KMS-11 (cell line): ENCODE data around the gene ANP32A.

Experiments used
- H2AFZ ChIP-seq: fragments of 200-600 bp; sonication (generic); 2 replicates; pipeline ENCODE4 v1.6.1; 2016; ENCODE audit warnings: antibody characterized with exemption, mixed run types, low read depth
- H3K27ac ChIP-seq: fragments of 200-600 bp; sonication (generic); 2 replicates; pipeline ENCODE4 v1.6.1; 2016; ENCODE audit warnings: mild to moderate bottlenecking, mixed run types
- H3K27me3 ChIP-seq: fragments of 200-600 bp; sonication (generic); 2 replicates; pipeline ENCODE4 v1.6.1; 2017; ENCODE audit warnings: mild to moderate bottlenecking, low read depth, mixed run types, moderate library complexity; ENCODE audit not compliant: insufficient read depth
- H3K36me3 ChIP-seq: fragments of 200-600 bp; sonication (generic); 2 replicates; pipeline ENCODE4 v1.6.1; 2017; ENCODE audit warnings: mild to moderate bottlenecking, mixed run types; ENCODE audit not compliant: insufficient read depth
- H3K4me1 ChIP-seq: fragments of 200-600 bp; sonication (generic); 2 replicates; pipeline ENCODE4 v1.6.1; 2016; ENCODE audit warnings: mild to moderate bottlenecking, low read depth, mixed run types; ENCODE audit not compliant: poor library complexity, severe bottlenecking
- H3K4me2 ChIP-seq: fragments of 200-600 bp; sonication (generic); 2 replicates; pipeline ENCODE4 v1.7.0; 2016; ENCODE audit warnings: mild to moderate bottlenecking, mixed run types
- H3K4me3 ChIP-seq: fragments of 200-600 bp; sonication (generic); IDR thresholded peaks from 2 replicates; pipeline ENCODE4 v1.6.1; 2017; ENCODE audit warnings: low read depth, low read length, mixed read lengths; ENCODE audit not compliant: insufficient read depth
- H3K79me2 ChIP-seq: fragments of 200-600 bp; sonication (generic); 2 replicates; pipeline ENCODE4 v1.6.1; 2016; ENCODE audit warnings: low read depth, mixed run types; ENCODE audit not compliant: insufficient read depth
- H3K9ac ChIP-seq: fragments of 200-600 bp; sonication (generic); 2 replicates; pipeline ENCODE4 v1.6.1; 2016; ENCODE audit warnings: mild to moderate bottlenecking, mixed run types
- H4K20me1 ChIP-seq: fragments of 200-600 bp; sonication (generic); 2 replicates; pipeline ENCODE4 v1.6.1; 2016; ENCODE audit warnings: mild to moderate bottlenecking, mixed run types; ENCODE audit not compliant: insufficient read depth
- CTCF ChIP-seq: fragments of 200-600 bp; sonication (generic); conservative IDR thresholded peaks from 2 replicates; pipeline ENCODE4 v1.6.1; 2017; ENCODE audit warnings: low read depth, mild to moderate bottlenecking, antibody characterized with exemption, low read length, moderate library complexity, mixed read lengths

ANP32A gene

GRCh38 chr15:68795298-68795848 is 25.3 kb downstream of the ANP32A start:
- peaks cover 2% of the 10 kb centered on the region; the same call in 1 of the 2 replicates for H4K20me1 ChIP-seq
- no peak overlapping the region for H2AFZ ChIP-seq

DNA sequence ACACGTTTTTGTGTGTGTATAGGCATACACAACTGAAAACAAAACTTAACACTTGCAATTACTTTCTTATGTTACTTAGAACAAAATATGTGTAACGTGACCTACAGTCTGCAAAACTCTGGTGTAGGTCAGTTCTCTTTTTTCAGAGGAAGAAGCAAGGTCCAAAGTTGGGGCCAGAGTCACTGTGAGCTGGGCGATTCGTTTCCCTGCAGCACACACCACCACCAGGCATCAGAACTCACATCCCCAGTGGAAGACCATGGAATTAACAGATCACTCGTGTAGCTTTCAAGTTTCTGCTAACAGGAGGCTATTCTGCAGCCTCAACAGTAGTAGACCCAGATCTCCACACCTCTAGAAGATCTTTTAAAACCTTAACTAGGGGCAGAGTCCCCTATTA is 25.8 kb downstream of the ANP32A start:
- H4K20me1 ChIP-seq: no peaks in the 10 kb centered on the region
- peaks cover 96% of the 10 kb centered on the region for H3K79me2 ChIP-seq
- H3K27me3 ChIP-seq: no peaks in the 10 kb centered on the region
- H3K4me2 ChIP-seq: peak overlapping the region; percentile 99
- H3K9ac ChIP-seq: peak overlapping the region; percentile 78
- peaks cover 98% of the 10 kb centered on the region for H3K4me1 ChIP-seq
- H3K4me3 ChIP-seq: no peak overlapping the region
- no peak for TF ChIP-seq CTCF
- no peaks in the 10 kb centered on the region for H3K36me3 ChIP-seq
- H3K27ac ChIP-seq: peak overlapping the region; percentile 97
- H2AFZ ChIP-seq: no peak overlapping the region

More at GRCh38 chr15:68795298-68795848, 25.3 kb downstream of the ANP32A start:
- Histone ChIP-seq H3K4me1 (peaks cover 98% of the 10 kb centered on the region), H3K27me3 (no peaks in the 10 kb centered on the region), H3K27ac (peak overlapping the region; percentile 97), H3K36me3 (no peaks in the 10 kb centered on the region), H3K4me2 (peak overlapping the region; percentile 99), H3K4me3 (no peak overlapping the region), H3K79me2 (peaks cover 96% of the 10 kb centered on the region), H3K9ac (peak overlapping the region; percentile 78)
- TF ChIP-seq CTCF: no peak

GRCh38 chr15:68794307-68794706 is 26.4 kb downstream of the ANP32A start:
- Histone ChIP-seq H3K27ac (peak overlapping the region; percentile 97), H3K27me3 (no peaks in the 10 kb centered on the region), H2AFZ (no peak overlapping the region), H3K4me2 (peak overlapping the region; percentile 99), H3K9ac (peak overlapping the region; percentile 78), H3K4me3 (no peak overlapping the region), H3K79me2 (peaks cover 96% of the 10 kb centered on the region), H3K36me3 (peaks cover 5% of the 10 kb centered on the region; the same call in 1 of the 2 replicates), H4K20me1 (peaks cover 1% of the 10 kb centered on the region; the same call in 1 of the 2 replicates), H3K4me1 (peaks cover 98% of the 10 kb centered on the region)
- TF ChIP-seq CTCF: no peak

GRCh38 chr15:68793776-68794175 is 26.9 kb downstream of the ANP32A start:
- no peak for TF ChIP-seq CTCF
- Histone ChIP-seq H3K27me3 (no peaks in the 10 kb centered on the region), H3K27ac (peak overlapping the region; percentile 97), H3K79me2 (peaks cover 96% of the 10 kb centered on the region), H3K4me3 (no peak overlapping the region), H3K36me3 (peaks cover 5% of the 10 kb centered on the region; the same call in 1 of the 2 replicates), H2AFZ (no peak overlapping the region), H3K4me2 (peak overlapping the region; percentile 99), H3K4me1 (peaks cover 98% of the 10 kb centered on the region), H4K20me1 (peaks cover 3% of the 10 kb centered on the region; the same call in 1 of the 2 replicates), H3K9ac (no peak overlapping the region; the same call in 1 of the 2 replicates)
